Endothelial cell of umbilical vein (primary cell): ENCODE measurements around the gene TLDC2.

Experiments used
- EZH2 ChIP-seq: IDR thresholded peaks from 2 replicates; pipeline ENCODE4 v1.6.1; 2012; ENCODE audit warnings: borderline replicate concordance, low read depth, mild to moderate bottlenecking, moderate library complexity, low read length, inconsistent platforms; ENCODE audit not compliant: severe bottlenecking
- GATA2 ChIP-seq: IDR thresholded peaks from 2 replicates; pipeline ENCODE4 v1.7.0; 2011; ENCODE audit warnings: low read depth, mild to moderate bottlenecking, moderate library complexity, mixed read lengths, low read length; ENCODE audit not compliant: insufficient read length, insufficient read depth
- POLR2A ChIP-seq: IDR thresholded peaks from 2 replicates; pipeline ENCODE4 v1.6.1; 2012; ENCODE audit warnings: low read depth, mild to moderate bottlenecking, control low read depth, low read length
- POLR2AphosphoS5 ChIP-seq: IDR thresholded peaks from 2 replicates; pipeline ENCODE4 v1.6.1; 2012; ENCODE audit warnings: low read depth, mild to moderate bottlenecking, control low read depth, low read length, moderate library complexity; ENCODE audit not compliant: insufficient read depth
- TF ChIP-seq, protein P1 (sequence below), 2 donors: IDR thresholded peaks; 1 replicate in 1 of 2; 2 replicates in 1 of 2; pipeline ENCODE4 v1.5.1; 2011; ENCODE audit warnings: low read length in 2 of 2, mild to moderate bottlenecking in 2 of 2, moderate library complexity in 2 of 2, control low read depth in 1 of 2, inconsistent platforms in 1 of 2, low read depth in 1 of 2; ENCODE audit not compliant: insufficient read depth in 1 of 2; ENCODE audit errors: extremely low read depth in 1 of 2

DNA sequence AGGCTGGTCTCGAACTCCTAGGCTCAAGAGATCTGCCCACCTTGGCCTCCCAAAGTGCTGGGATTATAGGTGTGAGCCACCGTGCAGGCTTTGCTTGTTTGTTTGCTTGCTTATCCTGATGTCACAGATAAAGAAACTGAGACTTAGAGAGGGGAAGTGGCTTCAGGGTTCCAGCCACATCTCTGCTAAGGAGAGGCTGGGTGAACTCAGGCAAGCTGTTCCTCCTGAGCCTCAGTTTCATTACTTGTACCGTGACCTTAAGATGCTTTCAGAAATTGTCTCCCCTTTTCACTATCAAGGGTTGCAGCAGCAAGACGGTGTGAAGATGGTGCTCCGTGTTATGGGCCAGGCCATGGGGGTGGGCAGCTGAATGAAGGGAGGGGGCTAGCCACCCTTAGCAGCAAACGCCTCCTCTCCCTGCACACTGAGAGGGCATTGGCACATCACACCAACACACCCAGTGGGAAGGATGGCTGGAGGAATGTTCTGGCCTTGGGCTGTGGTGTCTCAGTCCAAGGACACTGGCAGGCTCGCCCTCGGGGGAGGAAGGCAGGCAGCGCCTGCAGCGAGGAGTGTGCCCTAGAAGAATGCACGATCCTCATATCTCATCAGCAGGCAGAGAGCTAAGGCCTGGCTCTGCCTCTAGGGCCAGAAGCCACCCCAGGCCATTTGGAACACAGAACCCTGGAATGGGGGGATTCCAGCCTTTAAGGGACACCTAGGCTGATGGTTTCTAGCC lies 48.2 kb upstream of the TLDC2 start:
- TF ChIP-seq EZH2 (no peak), POLR2AphosphoS5 (no peak), POLR2A (no peak), GATA2 (no peak)
- TF ChIP-seq, protein P1, sequence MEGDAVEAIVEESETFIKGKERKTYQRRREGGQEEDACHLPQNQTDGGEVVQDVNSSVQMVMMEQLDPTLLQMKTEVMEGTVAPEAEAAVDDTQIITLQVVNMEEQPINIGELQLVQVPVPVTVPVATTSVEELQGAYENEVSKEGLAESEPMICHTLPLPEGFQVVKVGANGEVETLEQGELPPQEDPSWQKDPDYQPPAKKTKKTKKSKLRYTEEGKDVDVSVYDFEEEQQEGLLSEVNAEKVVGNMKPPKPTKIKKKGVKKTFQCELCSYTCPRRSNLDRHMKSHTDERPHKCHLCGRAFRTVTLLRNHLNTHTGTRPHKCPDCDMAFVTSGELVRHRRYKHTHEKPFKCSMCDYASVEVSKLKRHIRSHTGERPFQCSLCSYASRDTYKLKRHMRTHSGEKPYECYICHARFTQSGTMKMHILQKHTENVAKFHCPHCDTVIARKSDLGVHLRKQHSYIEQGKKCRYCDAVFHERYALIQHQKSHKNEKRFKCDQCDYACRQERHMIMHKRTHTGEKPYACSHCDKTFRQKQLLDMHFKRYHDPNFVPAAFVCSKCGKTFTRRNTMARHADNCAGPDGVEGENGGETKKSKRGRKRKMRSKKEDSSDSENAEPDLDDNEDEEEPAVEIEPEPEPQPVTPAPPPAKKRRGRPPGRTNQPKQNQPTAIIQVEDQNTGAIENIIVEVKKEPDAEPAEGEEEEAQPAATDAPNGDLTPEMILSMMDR (IDR thresholded peaks at IDR 0.05; ENCODE audit: extremely low read depth in 1 of 2, insufficient read depth in 1 of 2, low read depth in 1 of 2, low read length in 2 of 2), result no peak
